Right atrium auricular region (tissue), 2 donors: ENCODE measurements around the gene PTPN23. TPM values are rescaled to one million over a fixed set of nuclear protein-coding genes. Genes with fewer than 3 reads are reported as not detected.

Experiments
- DNase-seq: peaks from one replicate; pipeline ENCODE4 v3.0.0-alpha.2; 2019; ENCODE audit warnings: low spot score
- H3K27ac ChIP-seq, 2 donors: fragments of 200-600 bp; sonication (generic); 1 replicate in 1 of 2; 2 replicates in 1 of 2; pipeline ENCODE4 v1.5.1; 2016 to 2019
- H3K27me3 ChIP-seq, 2 donors: fragments of 200-600 bp; sonication (generic); one replicate each; pipeline versions ENCODE4 v1.5.1 to v1.6.0; 2017 to 2019
- H3K36me3 ChIP-seq: fragments of 200-600 bp; sonication (generic); one replicate; pipeline ENCODE4 v1.5.1; 2016
- H3K4me1 ChIP-seq, 2 donors: fragments of 200-600 bp; sonication (generic); one replicate each; pipeline versions ENCODE4 v1.5.1 to v1.6.0; 2017 to 2019
- H3K4me3 ChIP-seq, 2 donors: fragments of 200-600 bp; sonication (generic); 1 replicate in 1 of 2; 2 replicates in 1 of 2; pipeline ENCODE4 v1.5.1; 2017 to 2019; ENCODE audit warnings: mild to moderate bottlenecking in 1 of 2, moderate library complexity in 1 of 2
- H3K9me3 ChIP-seq, 2 donors: fragments of 200-600 bp; sonication (generic); one replicate each; pipeline ENCODE4 v1.5.1; 2019
- CTCF ChIP-seq, 2 donors: fragments of 200-600 bp; sonication (generic); IDR thresholded peaks; one replicate each; pipeline ENCODE4 v1.5.1; 2019; ENCODE audit warnings: antibody characterized with exemption in 2 of 2
- total RNA-seq, 2 donors: library from RNA; depleted of rRNA; stranded (reverse); fragments of >200 nt; gene quantifications; one replicate each; pipeline ENCODE4 v1.1.0, GENCODE V29; 2016

The PTPN23 gene
- total RNA-seq, 2 donors from 2014 or later: 13.7 to 18.8 TPM

DNA sequence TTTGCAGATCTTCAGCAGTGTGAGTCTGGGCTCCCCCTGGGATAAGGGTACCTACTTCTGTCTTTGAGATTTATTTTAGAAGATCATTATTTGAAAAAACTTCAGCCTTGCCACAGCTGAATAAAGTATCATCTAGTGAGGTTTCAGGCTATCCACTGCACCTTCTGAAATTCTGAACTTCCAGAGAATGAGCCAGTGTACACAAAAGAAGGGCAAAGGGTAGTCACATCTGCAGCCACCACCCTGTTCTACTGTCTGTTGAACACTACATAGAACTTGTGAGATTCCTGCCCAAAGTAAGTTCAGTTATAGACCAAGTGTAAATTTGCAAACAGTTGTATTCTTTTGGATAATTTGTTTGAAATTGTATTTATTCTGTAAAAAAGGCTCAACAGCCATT, 38.0 kb upstream of the PTPN23 start:
- peaks cover 0 to 8% of the 10 kb centered on the region in 2 donors for H3K4me1 ChIP-seq
- TF ChIP-seq CTCF (IDR thresholded peaks at IDR 0.05): no peak
- no peak for DNase-seq
- H3K27ac ChIP-seq: no peak overlapping the region
- no peaks in the 10 kb centered on the region for H3K27me3 ChIP-seq
- peaks cover 52% of the 10 kb centered on the region for H3K36me3 ChIP-seq
- no peak overlapping the region for H3K4me3 ChIP-seq
- no peaks in the 10 kb centered on the region for H3K9me3 ChIP-seq

DNA sequence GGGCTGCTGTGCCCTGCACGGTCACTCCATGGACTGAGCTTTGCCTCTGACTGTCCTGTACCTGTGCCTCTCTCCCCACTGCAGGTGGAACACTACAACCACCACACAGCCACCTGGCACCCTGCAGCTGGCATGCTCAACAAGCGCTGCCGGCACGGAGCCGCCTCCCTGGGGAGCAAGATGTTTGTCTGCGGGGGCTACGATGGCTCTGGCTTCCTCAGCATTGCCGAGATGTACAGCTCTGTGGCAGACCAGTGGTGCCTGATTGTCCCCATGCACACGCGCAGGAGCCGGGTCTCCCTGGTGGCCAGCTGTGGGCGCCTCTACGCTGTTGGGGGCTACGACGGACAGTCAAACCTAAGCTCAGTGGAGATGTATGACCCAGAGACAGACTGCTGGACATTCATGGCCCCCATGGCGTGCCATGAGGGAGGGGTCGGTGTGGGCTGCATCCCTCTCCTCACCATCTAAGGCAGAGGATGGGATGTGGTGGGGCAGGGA, 37.3 kb upstream of the PTPN23 start:
- Histone ChIP-seq H3K9me3 (no peaks in the 10 kb centered on the region), H3K4me3 (no peak overlapping the region), H3K4me1 (peaks cover 0 to 8% of the 10 kb centered on the region in 2 donors), H3K36me3 (peaks cover 46% of the 10 kb centered on the region), H3K27ac (no peak overlapping the region), H3K27me3 (no peaks in the 10 kb centered on the region)
- no peak for TF ChIP-seq CTCF (IDR thresholded peaks at IDR 0.05)
- no peak for DNase-seq

DNA sequence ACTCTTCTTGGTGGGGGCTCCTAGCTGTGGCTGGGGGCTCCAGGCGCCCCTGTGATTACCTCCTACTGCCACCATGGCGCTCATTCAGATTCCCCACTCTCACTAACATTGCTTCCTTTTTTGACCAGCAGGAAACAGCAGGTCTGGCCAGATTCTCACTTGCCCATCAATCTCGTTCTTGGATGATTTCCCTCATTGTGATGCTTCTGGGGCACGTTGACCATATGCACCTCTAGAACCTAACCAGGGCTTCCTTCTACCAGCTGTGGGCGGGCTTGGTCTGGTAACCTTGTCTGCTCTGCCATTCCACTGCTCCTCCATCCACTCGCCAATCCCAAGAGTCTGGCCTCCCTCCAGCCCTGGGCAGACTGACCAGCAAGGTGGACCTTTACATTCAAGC, 35.9 kb upstream of the PTPN23 start:
- peaks cover 0 to 8% of the 10 kb centered on the region in 2 donors for H3K4me1 ChIP-seq
- H3K9me3 ChIP-seq: no peaks in the 10 kb centered on the region
- H3K27me3 ChIP-seq: no peaks in the 10 kb centered on the region
- no peak overlapping the region for H3K4me3 ChIP-seq
- peaks cover 32% of the 10 kb centered on the region for H3K36me3 ChIP-seq
- no peak for TF ChIP-seq CTCF (IDR thresholded peaks at IDR 0.05)
- DNase-seq: no peak
- H3K27ac ChIP-seq: no peak overlapping the region

DNA sequence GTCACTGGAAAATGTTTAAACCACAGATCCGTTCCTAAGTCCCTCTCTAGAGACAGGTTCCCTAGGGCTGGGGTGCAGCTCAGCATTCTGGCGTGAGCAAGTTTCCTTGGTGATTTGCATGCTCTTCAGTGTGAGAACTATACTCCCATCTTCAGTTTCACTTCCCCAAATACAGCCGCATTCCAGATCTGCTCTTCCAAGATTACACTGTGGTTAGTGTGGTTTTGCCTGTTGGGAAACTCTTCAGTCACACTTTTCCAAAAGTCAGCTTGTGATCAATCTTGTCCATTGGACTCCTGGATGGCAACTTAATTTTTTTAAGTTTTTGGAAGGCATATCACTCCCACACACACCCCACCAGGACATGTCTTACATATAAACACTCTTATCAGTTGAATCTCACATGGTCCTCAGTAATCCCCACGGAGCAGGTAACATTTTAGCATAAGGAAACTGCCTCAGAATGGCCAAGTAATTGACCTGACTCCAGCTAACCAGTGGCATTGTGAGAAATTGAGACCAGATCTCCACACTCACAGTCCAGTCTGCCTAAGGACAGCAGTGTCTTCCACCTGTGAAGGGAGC, 33.5 kb upstream of the PTPN23 start:
- H3K27me3 ChIP-seq: no peaks in the 10 kb centered on the region
- no peak for DNase-seq
- no peak for TF ChIP-seq CTCF (IDR thresholded peaks at IDR 0.05)
- H3K9me3 ChIP-seq: no peaks in the 10 kb centered on the region
- no peak overlapping the region for H3K27ac ChIP-seq
- H3K4me1 ChIP-seq: peaks cover 0 to 8% of the 10 kb centered on the region in 2 donors
- H3K36me3 ChIP-seq: peaks cover 19% of the 10 kb centered on the region
- H3K4me3 ChIP-seq: no peak overlapping the region

GRCh38 chr3:47348411-47349154, 32.2 kb upstream of the PTPN23 start:
- H3K27ac ChIP-seq: no peak overlapping the region
- H3K9me3 ChIP-seq: no peaks in the 10 kb centered on the region
- peaks cover 0 to 8% of the 10 kb centered on the region in 2 donors for H3K4me1 ChIP-seq
- peaks cover 14% of the 10 kb centered on the region for H3K36me3 ChIP-seq
- no peak overlapping the region for H3K4me3 ChIP-seq
- no peaks in the 10 kb centered on the region for H3K27me3 ChIP-seq
- DNase-seq: no peak
- TF ChIP-seq CTCF (IDR thresholded peaks at IDR 0.05): no peak
